Measurements from ENCODE around the gene NECTIN4. TPM values are rescaled to one million over a fixed set of nuclear protein-coding genes. Genes with fewer than 3 reads are reported as not detected.

The NECTIN4 gene
- total and polyA plus RNA-seq, 2 of the 13 experiments (the other 11 are each of a cell fraction or from before 2014, with no cell fraction given), result 5.9 to 12.4 TPM

GRCh38 chr1:161044908-161045735 is 44.2 kb downstream of the NECTIN4 start (continued):
- peak; percentile 47; the same call in 1 of the 2 replicates for TF ChIP-seq ZNF574 (CRISPR knock-in tag; IDR thresholded peaks at IDR 0.05)
- peak; percentile 92 for TF ChIP-seq TFAP4 (IDR thresholded peaks at IDR 0.05; ENCODE audit: borderline replicate concordance, low read depth)
- 0 out of 2 replicates have a peak, but pooled peaks have one; percentile 10 for TF ChIP-seq ARNT2 (CRISPR knock-in tag; IDR thresholded peaks at IDR 0.05; ENCODE audit: low read depth)
- TF ChIP-seq PITX1 (CRISPR knock-in tag; IDR thresholded peaks at IDR 0.05), result peak; percentile 58; the same call in 1 of the 2 replicates
- no peak for TF ChIP-seq NCOA5 (CRISPR knock-in tag; IDR thresholded peaks at IDR 0.05)
- 0 out of 2 replicates have a peak, but pooled peaks have one; percentile 9 for TF ChIP-seq MIER3 (CRISPR knock-in tag; IDR thresholded peaks at IDR 0.05; ENCODE audit: borderline replicate concordance)
- TF ChIP-seq ZNF205 (CRISPR knock-in tag; IDR thresholded peaks at IDR 0.05), result no peak
- TF ChIP-seq KMT2B (CRISPR knock-in tag; IDR thresholded peaks at IDR 0.05), result peak; percentile 60; the same call in 1 of the 2 replicates
- TF ChIP-seq KDM4B (CRISPR knock-in tag; IDR thresholded peaks at IDR 0.05), result no peak
- no peak for TF ChIP-seq THRA (CRISPR knock-in tag; IDR thresholded peaks at IDR 0.05; ENCODE audit: borderline replicate concordance)
- no peak for TF ChIP-seq ZNF776 (CRISPR knock-in tag; IDR thresholded peaks at IDR 0.05)
- TF ChIP-seq ZNF670 (CRISPR knock-in tag; IDR thresholded peaks at IDR 0.05; ENCODE audit: borderline replicate concordance), result 0 out of 2 replicates have a peak, but pooled peaks have one; percentile 4
- TF ChIP-seq NR2F6 (IDR thresholded peaks at IDR 0.05), result no peak
- 0 out of 2 replicates have a peak, but pooled peaks have one; percentile 14 for TF ChIP-seq NR2F6 (CRISPR knock-in tag; IDR thresholded peaks at IDR 0.05)
- TF ChIP-seq ZNF619 (CRISPR knock-in tag; IDR thresholded peaks at IDR 0.05), result no peak
- TF ChIP-seq TFDP1 (CRISPR knock-in tag; IDR thresholded peaks at IDR 0.05; ENCODE audit: borderline replicate concordance), result no peak; the same call in 1 of the 2 replicates
- no peak for TF ChIP-seq NFRKB (IDR thresholded peaks at IDR 0.05)
- 0 out of 2 replicates have a peak, but pooled peaks have one; percentile 51 for TF ChIP-seq ZNF580 (CRISPR knock-in tag; IDR thresholded peaks at IDR 0.05; ENCODE audit: borderline replicate concordance, low read depth)
- no peak for TF ChIP-seq RBAK (CRISPR knock-in tag; IDR thresholded peaks at IDR 0.05)
- TF ChIP-seq ZNF513 (CRISPR knock-in tag; conservative IDR thresholded peaks at IDR 0.05), result no peak
- TF ChIP-seq ZNF746 (CRISPR knock-in tag; IDR thresholded peaks at IDR 0.05), result 0 out of 2 replicates have a peak, but pooled peaks have one; percentile 9

All from HepG2 (cell line).